CD4-positive, alpha-beta T cell treated with Interferon alpha-2 for 1 hour (primary cell): ENCODE measurements around the gene RNASEH1.
"Not testable (repeated sequence)": the region's sequence is repeated elsewhere in the genome, so short reads cannot be mapped to it uniquely, and the experiment has no call there.

ENCODE experiments used
- DNase-seq, 2 donors: peaks; one replicate each; pipeline ENCODE4 v3.0.0-alpha.2; 2020 to 2022

The RNASEH1 gene

DNA sequence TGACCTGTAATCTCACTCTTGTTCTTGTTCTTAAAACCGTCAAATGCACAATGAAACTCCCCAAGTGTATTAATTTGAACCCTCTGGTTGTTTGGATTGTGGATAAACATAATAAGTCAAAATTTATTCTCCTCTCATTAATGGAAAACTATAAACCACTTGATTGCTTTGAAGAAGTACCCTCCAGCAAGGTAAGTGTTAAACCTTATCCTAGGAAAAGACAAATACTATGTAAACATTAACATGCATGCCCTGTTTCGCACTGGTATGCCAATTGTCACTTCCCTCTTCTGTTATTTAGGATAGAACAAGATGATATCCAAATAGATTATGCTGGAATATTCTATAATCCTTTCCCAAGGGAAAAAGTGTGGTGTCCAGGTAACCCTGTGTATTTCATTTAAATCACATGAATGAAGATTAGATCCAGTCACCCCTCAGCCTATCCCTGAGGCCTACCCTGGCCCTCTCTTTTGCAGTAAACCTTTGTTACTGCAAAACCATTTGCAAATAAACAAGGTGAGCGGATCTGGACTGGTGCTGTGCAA lies 40.1 kb downstream of the RNASEH1 start:
- no peak for DNase-seq

DNA sequence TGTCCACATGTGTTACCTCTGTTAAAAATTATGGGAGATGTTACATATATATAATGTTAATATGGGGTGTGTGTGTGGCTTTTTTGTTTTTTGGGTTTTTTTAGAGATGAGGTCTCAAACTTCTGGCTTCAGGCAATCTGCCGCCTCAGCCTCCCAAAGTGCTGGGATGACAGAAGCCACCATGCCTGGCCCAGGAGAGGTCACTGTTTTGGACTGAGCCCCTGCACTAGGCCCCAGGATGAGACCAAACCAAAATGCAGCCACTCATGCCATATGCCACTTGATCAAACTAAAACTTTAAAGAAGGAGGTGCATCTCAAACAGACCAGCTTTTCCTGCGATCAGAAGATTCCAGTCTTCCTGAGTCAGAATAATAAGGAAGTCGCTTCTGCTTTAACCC lies 41.3 kb downstream of the RNASEH1 start:
- DNase-seq, result no peak

- not testable (repeated sequence) for DNase-seq
These were observed 42.7 kb downstream of the RNASEH1 start for GRCh38 chr2:3515438-3515837.

GRCh38 chr2:3513026-3513810 lies 44.9 kb downstream of the RNASEH1 start:
- no peak for DNase-seq

DNA sequence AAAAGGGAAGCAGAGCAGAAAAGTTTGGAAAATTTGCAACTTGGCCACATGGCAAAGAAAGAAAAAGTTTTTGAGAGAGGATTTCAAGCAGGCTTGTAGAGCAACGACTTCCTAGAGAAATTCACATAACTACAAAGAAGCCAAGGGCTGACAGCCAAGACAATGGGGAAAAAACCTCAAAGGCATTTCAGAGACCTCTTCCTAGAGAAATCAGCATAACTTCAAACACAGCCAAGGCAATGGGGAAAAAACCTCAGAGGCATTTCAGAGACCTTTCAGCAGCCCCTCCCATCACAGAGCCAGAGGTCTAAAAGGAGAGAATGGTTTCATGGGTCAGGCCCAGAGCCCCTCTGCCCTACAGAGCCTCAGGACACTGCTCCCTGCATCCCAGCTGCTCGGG lies 46.0 kb downstream of the RNASEH1 start:
- DNase-seq, result no peak

DNA sequence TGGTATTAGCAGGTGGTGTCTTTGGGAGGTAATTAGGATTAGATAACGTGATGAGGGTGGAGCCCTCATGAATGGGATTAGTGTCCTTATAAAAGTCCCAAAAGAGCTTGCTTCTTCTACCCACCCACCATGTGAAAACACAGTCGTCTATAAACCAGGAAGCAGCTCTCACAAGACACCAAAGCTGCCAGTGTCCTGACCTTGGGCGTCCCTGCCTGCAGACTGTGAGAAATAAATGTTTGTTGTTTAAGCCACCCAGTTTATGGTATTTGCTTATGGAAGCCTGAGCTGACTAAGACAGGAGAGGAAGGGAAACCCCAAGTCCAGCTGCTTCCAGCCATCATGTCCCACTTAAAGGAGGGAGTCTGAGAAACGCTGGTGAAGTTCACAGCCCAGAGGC lies 52.4 kb downstream of the RNASEH1 start:
- no peak for DNase-seq

DNA sequence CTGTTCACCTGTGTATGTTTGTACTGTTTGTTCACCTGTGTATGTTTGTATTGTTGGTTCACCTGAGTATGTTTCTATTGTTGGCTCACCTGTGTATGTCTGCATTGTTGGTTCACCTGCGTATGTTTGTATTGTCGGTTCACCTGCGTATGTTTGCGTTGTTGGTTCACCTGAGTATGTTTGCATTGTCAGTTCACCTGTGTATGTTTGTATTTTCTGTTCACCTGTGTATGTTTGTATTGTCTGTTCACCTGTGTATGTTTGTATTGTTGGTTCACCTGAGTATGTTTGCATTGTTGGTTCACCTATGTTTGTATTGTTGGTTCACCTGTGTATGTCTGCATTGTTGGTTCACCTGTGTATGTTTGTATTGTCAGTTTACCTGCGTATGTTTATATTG lies 53.4 kb downstream of the RNASEH1 start:
- no peak for DNase-seq

DNA sequence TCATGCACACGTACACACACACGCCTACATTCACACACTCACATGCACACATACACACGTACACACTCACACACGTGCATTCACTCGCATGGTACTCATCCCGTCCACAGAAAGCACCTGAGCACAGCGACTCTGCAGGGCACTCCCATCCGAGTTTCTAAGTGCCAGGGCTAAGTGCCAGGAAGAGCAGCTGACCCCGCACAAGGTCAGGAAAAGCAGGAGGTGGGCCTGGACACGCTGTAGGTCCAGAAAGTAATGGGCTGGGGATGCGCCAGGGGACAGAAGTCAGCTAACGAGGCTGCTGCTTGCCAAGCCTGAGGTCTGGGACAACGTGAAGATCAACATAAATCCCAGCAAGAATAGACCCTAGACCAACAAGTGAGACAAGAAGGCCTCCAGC lies 54.6 kb downstream of the RNASEH1 start:
- no peak for DNase-seq

GRCh38 chr2:3503046-3503445 lies 55.1 kb downstream of the RNASEH1 start:
- no peak for DNase-seq

DNA sequence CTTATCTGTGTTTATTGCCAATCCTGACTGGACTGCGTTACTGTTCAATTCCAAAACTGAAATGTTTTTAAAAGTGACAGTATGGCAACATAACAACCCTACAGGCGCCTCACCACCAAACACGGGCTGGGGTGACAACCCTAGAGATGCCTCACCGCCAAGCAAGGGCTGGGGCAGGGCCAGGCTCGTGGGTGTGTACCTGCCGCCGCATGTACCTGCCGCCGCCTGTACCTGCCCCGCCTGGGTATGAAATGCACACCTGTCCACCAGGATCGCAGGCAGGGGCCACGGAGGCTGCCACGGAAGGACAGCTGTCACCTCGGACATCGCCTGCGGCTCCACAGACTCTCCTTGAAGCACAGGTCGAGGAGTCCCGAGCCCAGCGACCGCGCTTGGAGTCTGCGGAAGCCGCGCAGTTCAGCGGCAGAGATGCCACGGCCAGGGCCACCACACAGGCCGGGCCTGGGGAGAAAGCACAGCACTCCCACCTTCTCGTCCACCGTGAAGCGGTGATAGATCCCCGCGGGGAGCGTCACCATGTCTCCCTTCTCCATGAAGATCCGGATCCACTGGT lies 57.7 kb downstream of the RNASEH1 start:
- DNase-seq, result no peak

GRCh38 chr2:3498783-3499394 lies 59.2 kb downstream of the RNASEH1 start:
- no peak for DNase-seq

DNA sequence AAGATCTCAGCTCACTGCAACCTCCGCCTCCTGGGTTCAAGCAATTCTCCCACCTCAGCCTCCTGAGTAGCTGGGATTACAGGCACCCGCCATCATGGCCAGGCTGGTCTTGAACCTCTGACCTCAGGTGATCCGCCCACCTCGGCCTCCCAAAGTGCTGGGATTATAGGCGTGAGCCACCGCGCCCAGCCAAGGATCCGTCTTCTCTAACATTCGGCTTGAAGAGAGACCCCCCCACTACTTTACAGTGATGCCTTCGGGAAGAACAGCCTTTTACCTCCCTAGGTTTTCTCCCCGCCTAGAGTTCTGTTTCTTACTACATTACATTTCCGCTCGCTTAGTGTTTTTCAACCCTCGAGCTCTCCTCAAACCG lies 61.4 kb downstream of the RNASEH1 start:
- not testable (repeated sequence) for DNase-seq
